PFSK-1 (cell line): ENCODE results near the gene TIMP4.

Experiments used
- POLR2AphosphoS5 ChIP-seq: IDR thresholded peaks from 2 replicates; pipeline ENCODE4 v1.6.1; 2012; ENCODE audit warnings: low read depth, mild to moderate bottlenecking, control low read depth, low read length, moderate library complexity
- SIN3A ChIP-seq: IDR thresholded peaks from 2 replicates; pipeline ENCODE4 v1.6.1; 2012; ENCODE audit warnings: mild to moderate bottlenecking, low read length, moderate library complexity, borderline replicate concordance; ENCODE audit not compliant: insufficient read depth
- TAF1 ChIP-seq: IDR thresholded peaks from 2 replicates; pipeline ENCODE4 v1.6.1; 2012; ENCODE audit warnings: low read length, control low read depth, borderline replicate concordance; ENCODE audit not compliant: insufficient read depth

DNA sequence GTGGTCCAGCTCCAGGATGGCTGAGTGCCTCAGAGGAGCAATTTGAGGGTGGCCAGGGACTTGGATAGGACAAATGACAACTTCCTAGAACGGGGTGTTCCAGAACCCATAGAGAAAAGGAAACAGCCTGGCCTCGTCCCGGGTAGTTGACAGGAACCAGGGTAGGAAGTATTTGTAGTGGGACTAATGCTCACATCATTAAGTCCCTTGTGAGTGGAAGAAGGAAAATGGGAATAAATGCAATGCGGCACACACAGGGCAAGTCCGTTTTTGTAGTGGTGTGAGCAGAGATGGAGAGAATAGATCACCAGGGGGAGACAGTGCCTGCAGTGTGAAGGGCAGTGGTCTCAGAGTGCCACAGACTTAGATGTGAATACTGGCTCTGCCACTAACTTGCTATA lies 19.6 kb downstream of the TIMP4 start:
- TF ChIP-seq TAF1 (no peak), SIN3A (no peak), POLR2AphosphoS5 (no peak)
